Measurements from ENCODE around the gene SPAG6. TPM values are rescaled to one million over a fixed set of nuclear protein-coding genes. Genes with fewer than 3 reads are reported as not detected.

The SPAG6 gene
- total RNA-seq, 1 donor from 2014 or later = 0.82 TPM

- DNase-seq = no peak
These were observed 115.5 kb downstream of the SPAG6 start for GRCh38 chr10:22460531-22461403.

GRCh38 chr10:22461891-22462290 lies 116.6 kb downstream of the SPAG6 start:
- DNase-seq = no peak

- no peak for DNase-seq
These were observed 118.0 kb downstream of the SPAG6 start for GRCh38 chr10:22463255-22463654.

GRCh38 chr10:22464966-22465629 lies 119.8 kb downstream of the SPAG6 start:
- no peak for DNase-seq

- DNase-seq = no peak
These were observed 121.6 kb downstream of the SPAG6 start for GRCh38 chr10:22466763-22467334.

Small RNA genes lying within 50 kb of the gene (small RNA-seq; reads per million reads assigned to genes)
- 0.10 reads per million for gene AL158211.3 (ENCODE audit: low replicate concordance)

Other genes starting within 250 kb of the SPAG6 start
- not detected for gene EBLN1, start 127.5 kb upstream of the SPAG6 start, total RNA-seq
- 39.7 TPM for gene COMMD3, start 29.1 kb upstream of the SPAG6 start, total RNA-seq
- 63.5 TPM for gene BMI1, start 24.4 kb upstream of the SPAG6 start, total RNA-seq

Measured in tongue (tissue), 3 donors.